Transverse colon (tissue), 4 donors: Measurements from ENCODE around the gene HERC3. TPM values are rescaled to one million over a fixed set of nuclear protein-coding genes. Genes with fewer than 3 reads are reported as not detected.
A peak's percentile ranks its signal among the peaks of the same experiment; 100 is the strongest.

Source experiments
- DNase-seq: peaks from one replicate; pipeline ENCODE4 v3.0.0-alpha.2; 2019
- H3K27ac ChIP-seq, 4 donors: fragments of 200-600 bp; sonication (generic); 2 replicates each; pipeline ENCODE4 v1.5.1; 2016 to 2018; ENCODE audit warnings: inconsistent platforms in 4 of 4
- H3K27me3 ChIP-seq: fragments of 200-600 bp; sonication (generic); 2 replicates; pipeline ENCODE4 v1.5.1; 2017; ENCODE audit warnings: inconsistent platforms
- H3K36me3 ChIP-seq, 4 donors: fragments of 200-600 bp; sonication (generic); 2 replicates each; pipeline ENCODE4 v1.5.1; 2017 to 2019; ENCODE audit warnings: inconsistent platforms in 4 of 4
- H3K4me1 ChIP-seq, 4 donors: fragments of 200-600 bp; sonication (generic); 2 replicates each; pipeline ENCODE4 v1.5.1; 2017 to 2020; ENCODE audit warnings: inconsistent platforms in 4 of 4
- H3K4me3 ChIP-seq, 4 donors: fragments of 200-600 bp; sonication (generic); 1 replicate in 1 of 4; 2 replicates in 3 of 4; pipeline versions ENCODE4 v1.5.1 to v1.6.1; 2017 to 2019; ENCODE audit warnings: inconsistent platforms in 4 of 4
- H3K9me3 ChIP-seq, 2 donors: fragments of 200-600 bp; sonication (generic); 2 replicates each; pipeline ENCODE4 v1.5.1; 2017 to 2019; ENCODE audit warnings: inconsistent platforms in 2 of 2
- CTCF ChIP-seq, 5 experiments: fragments of 200-600 bp in 3 of 5; fragments of 450-650 bp in 2 of 5; sonication (generic) in 3 of 5; IDR thresholded peaks; 1 replicate in 2 of 5; 2 replicates in 3 of 5; pipeline ENCODE4 v1.5.1; 2016 to 2017; ENCODE audit warnings: antibody characterized with exemption in 5 of 5, inconsistent platforms in 3 of 5, mild to moderate bottlenecking in 2 of 5, moderate library complexity in 1 of 5
- EP300 ChIP-seq: sonication (generic); formaldehyde crosslinking; IDR thresholded peaks from one replicate; pipeline ENCODE4 v1.6.1; 2017; ENCODE audit warnings: antibody characterized with exemption, low read depth
- POLR2A ChIP-seq: fragments of 450-650 bp; IDR thresholded peaks from one replicate; pipeline ENCODE4 v1.6.1; 2016; ENCODE audit warnings: antibody characterized with exemption, mild to moderate bottlenecking, moderate library complexity
- POLR2AphosphoS5 ChIP-seq, 3 donors: sonication (generic); formaldehyde crosslinking; IDR thresholded peaks; one replicate each; pipeline ENCODE4 v1.6.1; 2016; ENCODE audit warnings: antibody characterized with exemption in 3 of 3
- WGBS, 2 donors: methylation state at CpG; one replicate each; pipeline ENCODE4 v1.1.5; 2018; ENCODE audit warnings: low coverage in 1 of 2; 5-methylcytosine and 5-hydroxymethylcytosine counted together
- in situ Hi-C, 4 donors: fragments of 200-750 bp; cut with MboI; loops; one replicate each; pipeline versions ENCODE4 v1.15.0 to v1.15.1; 2017; ENCODE audit warnings: low sequenced_read_pairs in 3 of 4, low pct_ligation_motif_present in 1 of 4, low pct_unique_long_range_greater_than_20kb in 1 of 4
- intact Hi-C: fragments of 100-400 bp; cut with DNase I; formaldehyde crosslinking; loops from one replicate; pipeline ENCODE4 v1.15.1; 2023; ENCODE audit warnings: low total_unique reads
- total RNA-seq, 4 donors: library from RNA; depleted of rRNA; stranded (reverse); fragments of >200 nt; gene quantifications; one replicate each; pipeline ENCODE4 v1.1.0, GENCODE V29; 2016

The HERC3 gene
- total RNA-seq, 4 donors from 2014 or later, result 38.9 to 64.1 (median 55.1) TPM

GRCh38 chr4:88734403-88734949 lies 142.2 kb downstream of the HERC3 start:
- Histone ChIP-seq H3K27me3 (no peaks in the 10 kb centered on the region), H3K36me3 (peaks cover 0 to 43% (median 13%) of the 10 kb centered on the region in 4 donors), H3K9me3 (no peaks in the 10 kb centered on the region), H3K4me3 (no peak overlapping the region), H3K4me1 (peaks cover 0 to 13% (median 5%) of the 10 kb centered on the region in 4 donors), H3K27ac (no peak overlapping the region)
- intact Hi-C loops (no loop called here), in situ Hi-C loops (no loop called here)
- no peak for DNase-seq
- 61 to 100% methylated on average over 1 to 3 of the region's 3 CpGs for WGBS, 2 donors
- TF ChIP-seq EP300 (no peak), CTCF (IDR thresholded peaks at IDR 0.05) (no peak), POLR2A (no peak), POLR2AphosphoS5 (IDR thresholded peaks at IDR 0.05) (no peak)

- TF ChIP-seq CTCF (IDR thresholded peaks at IDR 0.05) (no peak), EP300 (no peak), POLR2AphosphoS5 (IDR thresholded peaks at IDR 0.05) (peak in 1 of 3 donors; percentile 37), POLR2A (no peak)
- intact Hi-C loops, result no loop called here
- in situ Hi-C loops, result no loop called here
- Histone ChIP-seq H3K9me3 (no peaks in the 10 kb centered on the region), H3K36me3 (peaks cover 0 to 33% (median 10%) of the 10 kb centered on the region in 4 donors), H3K4me1 (peaks cover 0 to 13% (median 5%) of the 10 kb centered on the region in 4 donors), H3K4me3 (no peak overlapping the region), H3K27me3 (no peaks in the 10 kb centered on the region), H3K27ac (peak overlapping the region in 2 of 4 donors; percentile 9 to 38)
- DNase-seq, result no peak
- WGBS, 2 donors, result 86% methylated on average over 1 of the region's 1 CpG; no CpG with 5 or more reads in 1 of the 2 donors
Measured at GRCh38 chr4:88735564-88735963, 143.3 kb downstream of the HERC3 start.

GRCh38 chr4:88736264-88736663 lies 144.0 kb downstream of the HERC3 start:
- H3K4me3 ChIP-seq, result no peak overlapping the region
- in situ Hi-C loops (no loop called here), intact Hi-C loops (no loop called here)
- H3K9me3 ChIP-seq, result no peaks in the 10 kb centered on the region
- H3K27me3 ChIP-seq, result no peaks in the 10 kb centered on the region
- peaks cover 0 to 26% (median 7%) of the 10 kb centered on the region in 4 donors for H3K36me3 ChIP-seq
- TF ChIP-seq POLR2AphosphoS5 (IDR thresholded peaks at IDR 0.05) (no peak), POLR2A (no peak), EP300 (no peak), CTCF (IDR thresholded peaks at IDR 0.05) (no peak)
- WGBS, 2 donors, result 81 to 100% methylated on average over 3 of the region's 3 CpGs
- peaks cover 0 to 13% (median 5%) of the 10 kb centered on the region in 4 donors for H3K4me1 ChIP-seq
- no peak for DNase-seq
- peak overlapping the region in 3 of 4 donors; percentile 8 to 38 (median 9) for H3K27ac ChIP-seq

- Histone ChIP-seq H3K4me3 (no peak overlapping the region), H3K27me3 (no peaks in the 10 kb centered on the region), H3K9me3 (no peaks in the 10 kb centered on the region), H3K36me3 (peaks cover 0 to 19% (median 4%) of the 10 kb centered on the region in 4 donors), H3K27ac (peak overlapping the region; percentile 21 to 51 (median 37)), H3K4me1 (peaks cover 0 to 13% (median 5%) of the 10 kb centered on the region in 4 donors)
- intact Hi-C loops, result no loop called here
- 39 to 40% methylated on average over 11 to 14 of the region's 14 CpGs for WGBS, 2 donors
- TF ChIP-seq POLR2A (no peak), POLR2AphosphoS5 (IDR thresholded peaks at IDR 0.05) (peak in 2 of 3 donors; percentile 11 to 38)
- peak; percentile 20 for DNase-seq
- in situ Hi-C loops, result no loop called here
Measured at GRCh38 chr4:88737307-88737941, 145.1 kb downstream of the HERC3 start.
